ENCODE data around the gene CNOT3. TPM values are rescaled to one million over a fixed set of nuclear protein-coding genes. Genes with fewer than 3 reads are reported as not detected.

CNOT3 gene
- total and polyA plus RNA-seq, 2 of the 13 experiments (the other 11 are each of a cell fraction or from before 2014, with no cell fraction given) = 4.3 to 5.8 TPM

DNA sequence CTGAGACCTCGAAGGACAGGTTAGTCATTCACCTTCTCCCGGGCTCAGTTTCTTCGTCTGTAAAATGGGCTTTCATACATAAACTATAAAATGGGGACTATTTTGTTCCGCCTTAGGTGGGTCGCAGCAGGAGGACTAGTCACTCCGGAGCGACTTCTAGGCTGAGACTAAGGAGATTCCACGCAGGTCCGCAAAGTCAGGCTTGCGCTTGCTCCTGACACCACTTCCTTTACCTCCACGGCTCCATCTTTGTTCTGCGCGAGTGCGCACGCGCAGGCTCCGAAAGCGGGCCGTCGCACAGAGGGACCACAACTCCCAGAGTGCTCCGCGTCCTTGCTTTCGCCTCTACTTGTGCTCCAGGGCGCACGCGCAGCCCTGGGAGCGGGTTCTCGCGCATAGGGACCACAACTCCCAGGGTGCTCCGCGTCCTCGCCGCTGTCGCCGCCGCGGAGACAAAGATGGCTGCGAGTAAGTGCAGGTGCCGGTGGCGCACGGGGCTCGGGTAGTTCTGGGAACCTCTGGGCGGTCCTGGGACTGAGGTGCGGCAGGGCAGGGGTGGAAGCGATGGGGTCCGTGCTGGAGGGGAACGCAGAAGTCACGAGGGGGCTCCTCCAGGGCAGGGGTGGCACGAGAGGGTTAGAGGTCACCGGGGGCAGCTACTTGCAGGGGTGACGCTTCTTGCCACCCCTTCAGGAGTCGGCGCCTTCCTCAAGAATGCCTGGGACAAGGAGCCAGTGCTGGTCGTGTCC, 35.0 kb upstream of the CNOT3 start, which contains the start of gene NDUFA3 (continued):
- TF ChIP-seq, protein P1, sequence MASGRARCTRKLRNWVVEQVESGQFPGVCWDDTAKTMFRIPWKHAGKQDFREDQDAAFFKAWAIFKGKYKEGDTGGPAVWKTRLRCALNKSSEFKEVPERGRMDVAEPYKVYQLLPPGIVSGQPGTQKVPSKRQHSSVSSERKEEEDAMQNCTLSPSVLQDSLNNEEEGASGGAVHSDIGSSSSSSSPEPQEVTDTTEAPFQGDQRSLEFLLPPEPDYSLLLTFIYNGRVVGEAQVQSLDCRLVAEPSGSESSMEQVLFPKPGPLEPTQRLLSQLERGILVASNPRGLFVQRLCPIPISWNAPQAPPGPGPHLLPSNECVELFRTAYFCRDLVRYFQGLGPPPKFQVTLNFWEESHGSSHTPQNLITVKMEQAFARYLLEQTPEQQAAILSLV (CRISPR knock-in tag; IDR thresholded peaks at IDR 0.05; ENCODE audit: borderline replicate concordance) = no peak
- TF ChIP-seq HHEX (CRISPR knock-in tag; IDR thresholded peaks at IDR 0.05) = no peak
- no peak for TF ChIP-seq GZF1 (CRISPR knock-in tag; IDR thresholded peaks at IDR 0.05)
- TF ChIP-seq, protein P2, sequence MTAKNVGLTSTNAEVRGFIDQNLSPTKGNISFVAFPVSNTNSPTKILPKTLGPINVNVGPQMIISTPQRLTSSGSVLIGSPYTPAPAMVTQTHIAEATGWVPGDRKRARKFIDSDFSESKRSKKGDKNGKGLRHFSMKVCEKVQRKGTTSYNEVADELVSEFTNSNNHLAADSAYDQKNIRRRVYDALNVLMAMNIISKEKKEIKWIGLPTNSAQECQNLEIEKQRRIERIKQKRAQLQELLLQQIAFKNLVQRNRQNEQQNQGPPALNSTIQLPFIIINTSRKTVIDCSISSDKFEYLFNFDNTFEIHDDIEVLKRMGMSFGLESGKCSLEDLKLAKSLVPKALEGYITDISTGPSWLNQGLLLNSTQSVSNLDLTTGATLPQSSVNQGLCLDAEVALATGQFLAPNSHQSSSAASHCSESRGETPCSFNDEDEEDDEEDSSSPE (CRISPR knock-in tag; IDR thresholded peaks at IDR 0.05) = peak; percentile 62
- TF ChIP-seq, protein P3, sequence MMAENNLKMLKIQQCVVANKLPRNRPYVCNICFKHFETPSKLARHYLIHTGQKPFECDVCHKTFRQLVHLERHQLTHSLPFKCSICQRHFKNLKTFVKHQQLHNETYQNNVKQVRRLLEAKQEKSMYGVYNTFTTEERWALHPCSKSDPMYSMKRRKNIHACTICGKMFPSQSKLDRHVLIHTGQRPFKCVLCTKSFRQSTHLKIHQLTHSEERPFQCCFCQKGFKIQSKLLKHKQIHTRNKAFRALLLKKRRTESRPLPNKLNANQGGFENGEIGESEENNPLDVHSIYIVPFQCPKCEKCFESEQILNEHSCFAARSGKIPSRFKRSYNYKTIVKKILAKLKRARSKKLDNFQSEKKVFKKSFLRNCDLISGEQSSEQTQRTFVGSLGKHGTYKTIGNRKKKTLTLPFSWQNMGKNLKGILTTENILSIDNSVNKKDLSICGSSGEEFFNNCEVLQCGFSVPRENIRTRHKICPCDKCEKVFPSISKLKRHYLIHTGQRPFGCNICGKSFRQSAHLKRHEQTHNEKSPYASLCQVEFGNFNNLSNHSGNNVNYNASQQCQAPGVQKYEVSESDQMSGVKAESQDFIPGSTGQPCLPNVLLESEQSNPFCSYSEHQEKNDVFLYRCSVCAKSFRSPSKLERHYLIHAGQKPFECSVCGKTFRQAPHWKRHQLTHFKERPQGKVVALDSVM (CRISPR knock-in tag; IDR thresholded peaks at IDR 0.05) = peak; percentile 47; the same call in 1 of the 2 replicates
- no peak for TF ChIP-seq ZNF543 (CRISPR knock-in tag; IDR thresholded peaks at IDR 0.05)
- TF ChIP-seq JUN (CRISPR knock-in tag; IDR thresholded peaks at IDR 0.05) = 0 out of 2 replicates have a peak, but pooled peaks have one; percentile 22
- TF ChIP-seq, protein P4, sequence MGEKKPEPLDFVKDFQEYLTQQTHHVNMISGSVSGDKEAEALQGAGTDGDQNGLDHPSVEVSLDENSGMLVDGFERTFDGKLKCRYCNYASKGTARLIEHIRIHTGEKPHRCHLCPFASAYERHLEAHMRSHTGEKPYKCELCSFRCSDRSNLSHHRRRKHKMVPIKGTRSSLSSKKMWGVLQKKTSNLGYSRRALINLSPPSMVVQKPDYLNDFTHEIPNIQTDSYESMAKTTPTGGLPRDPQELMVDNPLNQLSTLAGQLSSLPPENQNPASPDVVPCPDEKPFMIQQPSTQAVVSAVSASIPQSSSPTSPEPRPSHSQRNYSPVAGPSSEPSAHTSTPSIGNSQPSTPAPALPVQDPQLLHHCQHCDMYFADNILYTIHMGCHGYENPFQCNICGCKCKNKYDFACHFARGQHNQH (CRISPR knock-in tag; IDR thresholded peaks at IDR 0.05) = 0 out of 2 replicates have a peak, but pooled peaks have one; percentile 55
- TF ChIP-seq ZNF264 (CRISPR knock-in tag; IDR thresholded peaks at IDR 0.05) = 0 out of 2 replicates have a peak, but pooled peaks have one; percentile 40
- TF ChIP-seq, protein P5, sequence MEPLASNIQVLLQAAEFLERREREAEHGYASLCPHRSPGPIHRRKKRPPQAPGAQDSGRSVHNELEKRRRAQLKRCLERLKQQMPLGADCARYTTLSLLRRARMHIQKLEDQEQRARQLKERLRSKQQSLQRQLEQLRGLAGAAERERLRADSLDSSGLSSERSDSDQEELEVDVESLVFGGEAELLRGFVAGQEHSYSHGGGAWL (CRISPR knock-in tag; IDR thresholded peaks at IDR 0.05) = 0 out of 2 replicates have a peak, but pooled peaks have one; percentile 19
- TF ChIP-seq MEIS1 (CRISPR knock-in tag; IDR thresholded peaks at IDR 0.05; ENCODE audit: borderline replicate concordance) = peak; percentile 64
- TF ChIP-seq, protein P6, sequence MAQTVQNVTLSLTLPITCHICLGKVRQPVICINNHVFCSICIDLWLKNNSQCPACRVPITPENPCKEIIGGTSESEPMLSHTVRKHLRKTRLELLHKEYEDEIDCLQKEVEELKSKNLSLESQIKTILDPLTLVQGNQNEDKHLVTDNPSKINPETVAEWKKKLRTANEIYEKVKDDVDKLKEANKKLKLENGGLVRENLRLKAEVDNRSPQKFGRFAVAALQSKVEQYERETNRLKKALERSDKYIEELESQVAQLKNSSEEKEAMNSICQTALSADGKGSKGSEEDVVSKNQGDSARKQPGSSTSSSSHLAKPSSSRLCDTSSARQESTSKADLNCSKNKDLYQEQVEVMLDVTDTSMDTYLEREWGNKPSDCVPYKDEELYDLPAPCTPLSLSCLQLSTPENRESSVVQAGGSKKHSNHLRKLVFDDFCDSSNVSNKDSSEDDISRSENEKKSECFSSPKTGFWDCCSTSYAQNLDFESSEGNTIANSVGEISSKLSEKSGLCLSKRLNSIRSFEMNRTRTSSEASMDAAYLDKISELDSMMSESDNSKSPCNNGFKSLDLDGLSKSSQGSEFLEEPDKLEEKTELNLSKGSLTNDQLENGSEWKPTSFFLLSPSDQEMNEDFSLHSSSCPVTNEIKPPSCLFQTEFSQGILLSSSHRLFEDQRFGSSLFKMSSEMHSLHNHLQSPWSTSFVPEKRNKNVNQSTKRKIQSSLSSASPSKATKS (CRISPR knock-in tag; IDR thresholded peaks at IDR 0.05) = no peak
- TF ChIP-seq MYNN (CRISPR knock-in tag; IDR thresholded peaks at IDR 0.05; ENCODE audit: low read depth) = no peak; the same call in 1 of the 2 replicates
- TF ChIP-seq, protein P7, sequence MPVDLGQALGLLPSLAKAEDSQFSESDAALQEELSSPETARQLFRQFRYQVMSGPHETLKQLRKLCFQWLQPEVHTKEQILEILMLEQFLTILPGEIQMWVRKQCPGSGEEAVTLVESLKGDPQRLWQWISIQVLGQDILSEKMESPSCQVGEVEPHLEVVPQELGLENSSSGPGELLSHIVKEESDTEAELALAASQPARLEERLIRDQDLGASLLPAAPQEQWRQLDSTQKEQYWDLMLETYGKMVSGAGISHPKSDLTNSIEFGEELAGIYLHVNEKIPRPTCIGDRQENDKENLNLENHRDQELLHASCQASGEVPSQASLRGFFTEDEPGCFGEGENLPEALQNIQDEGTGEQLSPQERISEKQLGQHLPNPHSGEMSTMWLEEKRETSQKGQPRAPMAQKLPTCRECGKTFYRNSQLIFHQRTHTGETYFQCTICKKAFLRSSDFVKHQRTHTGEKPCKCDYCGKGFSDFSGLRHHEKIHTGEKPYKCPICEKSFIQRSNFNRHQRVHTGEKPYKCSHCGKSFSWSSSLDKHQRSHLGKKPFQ (CRISPR knock-in tag; IDR thresholded peaks at IDR 0.05; ENCODE audit: insufficient replicate concordance) = no peak
- TF ChIP-seq, protein P8, sequence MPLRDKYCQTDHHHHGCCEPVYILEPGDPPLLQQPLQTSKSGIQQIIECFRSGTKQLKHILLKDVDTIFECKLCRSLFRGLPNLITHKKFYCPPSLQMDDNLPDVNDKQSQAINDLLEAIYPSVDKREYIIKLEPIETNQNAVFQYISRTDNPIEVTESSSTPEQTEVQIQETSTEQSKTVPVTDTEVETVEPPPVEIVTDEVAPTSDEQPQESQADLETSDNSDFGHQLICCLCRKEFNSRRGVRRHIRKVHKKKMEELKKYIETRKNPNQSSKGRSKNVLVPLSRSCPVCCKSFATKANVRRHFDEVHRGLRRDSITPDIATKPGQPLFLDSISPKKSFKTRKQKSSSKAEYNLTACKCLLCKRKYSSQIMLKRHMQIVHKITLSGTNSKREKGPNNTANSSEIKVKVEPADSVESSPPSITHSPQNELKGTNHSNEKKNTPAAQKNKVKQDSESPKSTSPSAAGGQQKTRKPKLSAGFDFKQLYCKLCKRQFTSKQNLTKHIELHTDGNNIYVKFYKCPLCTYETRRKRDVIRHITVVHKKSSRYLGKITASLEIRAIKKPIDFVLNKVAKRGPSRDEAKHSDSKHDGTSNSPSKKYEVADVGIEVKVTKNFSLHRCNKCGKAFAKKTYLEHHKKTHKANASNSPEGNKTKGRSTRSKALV (CRISPR knock-in tag; IDR thresholded peaks at IDR 0.05) = no peak
- peak; percentile 40 for TF ChIP-seq BCL6 (CRISPR knock-in tag; IDR thresholded peaks at IDR 0.05)

Measured in HepG2 (cell line).